ENCODE measurements around the gene ECE1.

GRCh38 chr1:21255943-21256320, 34.3 kb downstream of the ECE1 start:
- TF ChIP-seq, protein P1, sequence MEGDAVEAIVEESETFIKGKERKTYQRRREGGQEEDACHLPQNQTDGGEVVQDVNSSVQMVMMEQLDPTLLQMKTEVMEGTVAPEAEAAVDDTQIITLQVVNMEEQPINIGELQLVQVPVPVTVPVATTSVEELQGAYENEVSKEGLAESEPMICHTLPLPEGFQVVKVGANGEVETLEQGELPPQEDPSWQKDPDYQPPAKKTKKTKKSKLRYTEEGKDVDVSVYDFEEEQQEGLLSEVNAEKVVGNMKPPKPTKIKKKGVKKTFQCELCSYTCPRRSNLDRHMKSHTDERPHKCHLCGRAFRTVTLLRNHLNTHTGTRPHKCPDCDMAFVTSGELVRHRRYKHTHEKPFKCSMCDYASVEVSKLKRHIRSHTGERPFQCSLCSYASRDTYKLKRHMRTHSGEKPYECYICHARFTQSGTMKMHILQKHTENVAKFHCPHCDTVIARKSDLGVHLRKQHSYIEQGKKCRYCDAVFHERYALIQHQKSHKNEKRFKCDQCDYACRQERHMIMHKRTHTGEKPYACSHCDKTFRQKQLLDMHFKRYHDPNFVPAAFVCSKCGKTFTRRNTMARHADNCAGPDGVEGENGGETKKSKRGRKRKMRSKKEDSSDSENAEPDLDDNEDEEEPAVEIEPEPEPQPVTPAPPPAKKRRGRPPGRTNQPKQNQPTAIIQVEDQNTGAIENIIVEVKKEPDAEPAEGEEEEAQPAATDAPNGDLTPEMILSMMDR (IDR thresholded peaks at IDR 0.05) = no peak
- no peak for TF ChIP-seq POLR2A (IDR thresholded peaks at IDR 0.05)
